ENCODE data around the gene KHDC4.

The KHDC4 gene

GRCh38 chr1:155968670-155969069, 34.5 kb upstream of the KHDC4 start:
- DNase-seq: no peak

DNA sequence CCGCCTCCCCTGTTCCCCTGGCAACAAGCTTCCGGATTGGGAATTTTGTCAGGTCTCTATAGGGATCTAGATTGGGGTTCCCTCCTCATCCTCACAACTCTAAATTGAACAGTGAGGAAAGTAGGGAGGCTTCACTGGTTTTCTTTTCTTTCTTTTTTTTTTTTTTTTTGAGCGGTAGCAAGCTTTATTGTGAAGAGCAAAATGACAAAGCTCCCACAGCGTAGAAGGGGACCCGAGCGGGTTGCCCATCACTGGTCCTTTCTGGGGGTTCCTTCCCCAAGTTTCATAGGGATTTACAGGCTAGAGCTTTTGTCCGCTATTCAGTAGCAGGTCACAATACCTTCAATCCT, 33.8 kb upstream of the KHDC4 start:
- DNase-seq: no peak

DNA sequence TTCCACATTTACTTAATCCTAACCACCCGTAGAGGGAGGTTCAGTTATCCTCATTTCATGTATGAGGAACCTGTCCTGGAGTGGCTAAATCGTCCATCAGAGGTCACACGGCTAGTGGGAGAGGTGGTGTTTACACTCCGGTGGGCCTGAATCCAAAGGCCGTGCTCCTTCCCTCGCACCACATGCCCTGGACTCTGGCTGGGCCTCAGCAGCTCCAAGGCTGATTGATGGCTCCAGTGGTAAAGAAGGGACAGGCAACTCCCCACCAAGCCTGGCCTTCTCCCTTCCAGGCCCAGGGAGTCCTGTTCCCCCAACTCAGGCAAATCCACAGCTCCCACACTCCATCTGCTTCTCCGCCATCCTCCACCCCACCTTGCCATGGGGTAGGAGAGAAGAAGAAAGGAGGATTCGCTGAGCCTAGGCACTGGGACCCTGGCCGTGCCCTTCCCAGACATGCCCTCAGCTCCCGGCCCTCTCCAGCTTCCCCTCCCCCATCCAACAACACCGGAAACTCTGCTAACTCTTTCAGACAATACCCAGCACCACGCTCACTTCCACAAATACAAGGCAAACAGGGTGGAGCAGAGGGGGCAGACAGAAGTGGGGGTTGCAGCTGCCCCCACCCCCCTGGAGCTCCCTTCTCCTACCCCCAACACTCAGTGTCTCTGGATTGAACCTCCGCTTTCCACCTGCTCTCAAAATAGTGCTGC, 33.3 kb upstream of the KHDC4 start:
- DNase-seq: no peak

DNA sequence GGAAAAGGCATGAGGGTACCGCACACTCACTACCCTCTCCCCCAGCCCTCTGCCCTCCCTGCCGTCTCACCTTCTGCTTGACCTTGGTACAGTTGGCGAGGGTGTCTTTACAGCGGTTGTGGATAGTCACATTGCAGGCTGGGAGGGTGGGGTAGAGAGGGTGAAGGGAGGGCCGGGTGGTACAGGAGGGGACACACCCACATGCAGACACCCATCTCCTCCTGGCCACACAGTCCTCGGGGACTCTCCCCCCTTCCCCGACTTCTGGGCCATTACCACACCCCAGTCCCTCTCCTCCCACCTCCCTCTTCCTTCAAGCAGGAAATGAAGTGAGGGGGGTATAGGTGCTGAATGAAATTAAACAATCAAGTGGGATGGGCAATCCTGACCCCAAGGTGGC, 32.5 kb upstream of the KHDC4 start:
- no peak for DNase-seq

- DNase-seq: no peak
Measured at GRCh38 chr1:155966135-155966534, 31.9 kb upstream of the KHDC4 start.

- no peak for DNase-seq
Measured at GRCh38 chr1:155964193-155964592, 30.0 kb upstream of the KHDC4 start.

- DNase-seq: no peak
Measured at GRCh38 chr1:155962599-155963211, 28.5 kb upstream of the KHDC4 start.

DNA sequence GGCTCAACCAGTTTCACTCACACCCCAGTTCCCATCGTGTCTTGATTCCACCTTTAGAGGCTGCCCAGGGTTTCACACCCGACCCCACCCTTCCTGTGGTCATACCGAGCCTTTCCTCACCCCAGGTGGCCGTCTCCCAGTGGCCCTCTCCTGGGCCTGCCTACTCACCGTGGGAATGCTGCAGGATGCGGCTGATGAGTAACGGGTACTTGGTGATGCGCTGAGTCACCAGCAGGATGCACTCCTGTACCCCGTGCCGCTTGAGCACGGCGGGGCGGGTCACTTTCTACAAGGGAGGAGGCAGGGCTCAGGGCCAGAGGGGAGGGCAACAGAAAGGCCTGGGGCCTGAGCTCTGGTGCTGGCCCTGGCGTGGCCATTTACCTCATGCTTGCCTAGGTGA, 27.7 kb upstream of the KHDC4 start:
- DNase-seq: no peak

- DNase-seq: no peak
Measured at GRCh38 chr1:155960081-155960745, 26.0 kb upstream of the KHDC4 start.

- DNase-seq: no peak
Measured at GRCh38 chr1:155957411-155957915, 23.2 kb upstream of the KHDC4 start.

DNA sequence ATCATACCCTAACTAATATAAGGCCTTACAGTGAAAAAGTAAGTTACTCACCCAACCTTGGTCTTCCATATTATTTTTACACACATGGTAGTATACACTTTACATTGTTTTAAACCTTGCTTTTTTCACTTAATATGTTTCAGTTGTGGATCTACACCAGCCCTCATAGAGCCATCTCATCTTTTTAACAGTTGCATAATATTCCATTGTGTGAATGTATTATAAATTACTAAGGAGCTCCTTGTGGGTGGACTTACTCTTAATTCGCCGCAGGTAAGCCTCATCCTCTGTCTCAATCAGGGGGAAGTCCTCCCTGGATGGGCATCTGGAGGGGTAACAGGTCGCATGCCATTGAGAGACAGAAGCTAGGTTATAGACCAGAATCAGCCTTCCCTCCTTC, 20.4 kb upstream of the KHDC4 start:
- no peak for DNase-seq

GRCh38 chr1:155952505-155952890, 18.3 kb upstream of the KHDC4 start:
- DNase-seq: no peak

- no peak for DNase-seq
Measured at GRCh38 chr1:155951753-155952504, 17.7 kb upstream of the KHDC4 start.

- no peak for DNase-seq
Measured at GRCh38 chr1:155950829-155951228, 16.6 kb upstream of the KHDC4 start.

- DNase-seq: no peak
Measured at GRCh38 chr1:155947741-155948140, 13.5 kb upstream of the KHDC4 start.

DNA sequence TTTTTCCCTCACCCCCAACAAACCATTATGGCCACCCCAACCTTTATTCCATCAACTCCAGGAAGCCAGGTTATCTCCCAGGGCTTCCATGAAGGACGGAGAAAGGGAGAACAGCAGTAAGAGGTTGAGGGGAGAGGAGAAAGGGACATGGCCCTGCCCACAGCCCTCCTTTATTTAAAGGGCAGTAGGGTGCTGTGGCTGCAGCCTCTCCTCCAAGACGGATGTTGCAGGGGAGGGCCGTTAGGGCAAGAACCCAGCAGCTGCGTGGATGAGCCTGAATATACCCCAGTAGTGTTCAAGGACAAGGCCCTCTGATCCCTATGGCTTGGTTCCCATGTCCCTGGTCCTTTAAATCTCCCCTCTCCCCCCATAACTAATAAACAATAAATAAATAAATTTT, 13.1 kb upstream of the KHDC4 start:
- no peak for DNase-seq

GRCh38 chr1:155946633-155947219, 12.5 kb upstream of the KHDC4 start:
- peak; percentile 61 for DNase-seq

GRCh38 chr1:155944444-155944799, 10.2 kb upstream of the KHDC4 start:
- DNase-seq: peak; percentile 63

DNA sequence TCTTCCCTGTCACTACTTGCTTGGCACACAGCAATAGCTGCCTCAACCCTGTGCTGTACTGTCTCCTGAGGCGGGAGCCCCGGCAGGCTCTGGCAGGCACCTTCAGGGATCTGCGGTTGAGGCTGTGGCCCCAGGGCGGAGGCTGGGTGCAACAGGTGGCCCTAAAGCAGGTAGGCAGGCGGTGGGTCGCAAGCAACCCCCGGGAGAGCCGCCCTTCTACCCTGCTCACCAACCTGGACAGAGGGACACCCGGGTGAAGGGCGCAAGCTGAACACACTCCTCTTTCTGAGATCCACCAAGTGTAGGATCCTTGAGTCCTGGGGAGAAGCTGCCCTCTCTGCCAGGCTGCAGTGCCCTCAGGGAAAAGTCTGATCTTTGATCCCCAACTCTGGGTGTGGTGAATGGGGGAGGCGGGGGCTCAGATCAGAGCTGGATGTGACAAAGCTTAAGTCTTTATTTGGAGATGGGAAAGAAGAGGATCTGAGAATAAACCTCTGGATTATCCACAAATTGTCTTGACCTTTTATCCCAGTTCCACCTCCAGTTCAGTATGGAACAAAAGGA, 8.4 kb upstream of the KHDC4 start:
- DNase-seq: peak; percentile 49

DNA sequence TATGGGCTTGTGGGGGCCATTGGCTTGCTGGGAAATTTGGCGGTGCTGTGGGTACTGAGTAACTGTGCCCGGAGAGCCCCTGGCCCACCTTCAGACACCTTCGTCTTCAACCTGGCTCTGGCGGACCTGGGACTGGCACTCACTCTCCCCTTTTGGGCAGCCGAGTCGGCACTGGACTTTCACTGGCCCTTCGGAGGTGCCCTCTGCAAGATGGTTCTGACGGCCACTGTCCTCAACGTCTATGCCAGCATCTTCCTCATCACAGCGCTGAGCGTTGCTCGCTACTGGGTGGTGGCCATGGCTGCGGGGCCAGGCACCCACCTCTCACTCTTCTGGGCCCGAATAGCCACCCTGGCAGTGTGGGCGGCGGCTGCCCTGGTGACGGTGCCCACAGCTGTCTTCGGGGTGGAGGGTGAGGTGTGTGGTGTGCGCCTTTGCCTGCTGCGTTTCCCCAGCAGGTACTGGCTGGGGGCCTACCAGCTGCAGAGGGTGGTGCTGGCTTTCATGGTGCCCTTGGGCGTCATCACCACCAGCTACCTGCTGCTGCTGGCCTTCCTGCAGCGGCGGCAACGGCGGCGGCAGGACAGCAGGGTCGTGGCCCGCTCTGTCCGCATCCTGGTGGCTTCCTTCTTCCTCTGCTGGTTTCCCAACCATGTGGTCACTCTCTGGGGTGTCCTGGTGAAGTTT, 7.8 kb upstream of the KHDC4 start:
- peak; percentile 25 for DNase-seq

GRCh38 chr1:155940993-155941844, 7.0 kb upstream of the KHDC4 start, which contains the start of gene RXFP4:
RXFP4 (plus strand) TSS chr1:155941638; CDS start chr1:155941710, 72 bp downstream.
- peak; percentile 46 for DNase-seq
